Colonic mucosa (tissue), 4 donors: ENCODE data around the gene DNAJB13. TPM values are rescaled to one million over a fixed set of nuclear protein-coding genes. Genes with fewer than 3 reads are reported as not detected.

Experiments
- DNase-seq: peaks from one replicate; pipeline ENCODE4 v3.0.0-alpha.2; 2020
- H3K27ac ChIP-seq: fragments of 200-600 bp; one replicate; pipeline ENCODE4 v1.8.0; 2021
- H3K27me3 ChIP-seq: fragments of 200-600 bp; one replicate; pipeline ENCODE4 v1.8.0; 2021
- H3K36me3 ChIP-seq: fragments of 200-600 bp; one replicate; pipeline ENCODE4 v1.8.0; 2021
- H3K4me1 ChIP-seq: fragments of 200-600 bp; one replicate; pipeline ENCODE4 v1.8.0; 2021; ENCODE audit warnings: mild to moderate bottlenecking
- H3K4me3 ChIP-seq: fragments of 200-600 bp; one replicate; pipeline ENCODE4 v1.8.0; 2021
- H3K9ac ChIP-seq, 2 donors: one replicate each; pipeline ENCODE4 v1.7.0; 2013; ENCODE audit warnings: control low read depth in 2 of 2, low read depth in 2 of 2, low read length in 2 of 2
- H3K9me3 ChIP-seq: fragments of 200-600 bp; one replicate; pipeline ENCODE4 v1.8.0; 2021
- intact Hi-C: fragments of 100-400 bp; cut with DNase I; formaldehyde crosslinking; loops from one replicate; pipeline ENCODE4 v1.14.1; 2022
- total RNA-seq, 2 donors: library from RNA; stranded (reverse); fragmentation: NEBNext Ultra II Directional in 1 of 2; extraction: Animal tissue kit (Norgen Biotek cat#: 25700) in 1 of 2; gene quantifications; one replicate each; pipeline ENCODE4 v1.2.1, GENCODE V29; 2021
- TF ChIP-seq, protein P1 (sequence below): fragments of 200-600 bp; IDR thresholded peaks from one replicate; pipeline ENCODE4 v1.8.0; 2022; ENCODE audit warnings: antibody characterized with exemption, mild to moderate bottlenecking
- donor health status: healthy.
- donor health status: DM: no; HTN: no; CAD: no.
- donor health status: DM: no; HTN: no; CAD: no.

Gene DNAJB13
- total RNA-seq, 2 donors from 2014 or later: not detected

DNA sequence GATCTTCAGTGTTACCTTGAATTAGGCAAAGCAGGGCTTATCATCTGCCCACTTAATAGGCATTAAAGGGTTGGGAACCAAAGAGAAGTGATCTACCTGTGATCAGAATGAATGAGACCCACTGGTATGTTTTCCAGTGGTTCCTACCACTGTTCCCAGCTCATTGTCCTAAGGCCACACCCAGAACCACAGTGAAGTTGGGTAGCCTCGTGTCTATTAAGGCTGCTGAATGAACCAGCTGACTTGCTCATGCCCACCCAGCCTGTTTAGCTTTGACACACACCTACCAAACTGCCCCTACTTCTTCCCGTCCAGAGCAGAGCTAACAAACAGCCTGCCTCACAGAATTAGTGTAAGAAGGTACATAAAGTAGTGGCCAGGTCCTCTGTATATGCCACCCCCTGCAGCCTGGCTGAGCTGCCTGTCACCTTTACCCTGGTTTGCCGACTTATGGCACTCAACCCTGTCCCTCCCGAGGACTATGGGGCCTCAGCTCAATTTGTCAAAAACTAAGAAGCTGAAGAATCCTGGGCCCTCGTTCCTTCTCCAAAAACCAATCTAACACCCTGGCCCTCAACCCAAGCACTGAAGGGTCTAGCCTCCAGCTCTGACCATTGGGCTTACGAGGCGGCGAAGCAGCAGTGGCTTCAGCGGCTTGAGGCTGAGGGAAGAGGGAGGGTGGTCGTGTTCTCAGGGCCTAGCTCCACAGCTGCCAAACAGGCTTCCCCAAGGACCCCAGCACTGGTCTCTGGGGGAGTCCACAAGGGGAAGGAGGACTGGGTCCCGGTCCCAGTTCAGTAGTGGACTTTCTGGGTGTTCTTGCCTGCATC is 22.0 kb downstream of the DNAJB13 start:
- TF ChIP-seq, protein P1, sequence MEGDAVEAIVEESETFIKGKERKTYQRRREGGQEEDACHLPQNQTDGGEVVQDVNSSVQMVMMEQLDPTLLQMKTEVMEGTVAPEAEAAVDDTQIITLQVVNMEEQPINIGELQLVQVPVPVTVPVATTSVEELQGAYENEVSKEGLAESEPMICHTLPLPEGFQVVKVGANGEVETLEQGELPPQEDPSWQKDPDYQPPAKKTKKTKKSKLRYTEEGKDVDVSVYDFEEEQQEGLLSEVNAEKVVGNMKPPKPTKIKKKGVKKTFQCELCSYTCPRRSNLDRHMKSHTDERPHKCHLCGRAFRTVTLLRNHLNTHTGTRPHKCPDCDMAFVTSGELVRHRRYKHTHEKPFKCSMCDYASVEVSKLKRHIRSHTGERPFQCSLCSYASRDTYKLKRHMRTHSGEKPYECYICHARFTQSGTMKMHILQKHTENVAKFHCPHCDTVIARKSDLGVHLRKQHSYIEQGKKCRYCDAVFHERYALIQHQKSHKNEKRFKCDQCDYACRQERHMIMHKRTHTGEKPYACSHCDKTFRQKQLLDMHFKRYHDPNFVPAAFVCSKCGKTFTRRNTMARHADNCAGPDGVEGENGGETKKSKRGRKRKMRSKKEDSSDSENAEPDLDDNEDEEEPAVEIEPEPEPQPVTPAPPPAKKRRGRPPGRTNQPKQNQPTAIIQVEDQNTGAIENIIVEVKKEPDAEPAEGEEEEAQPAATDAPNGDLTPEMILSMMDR: no peak
- intact Hi-C loops: no loop called here
- Histone ChIP-seq H3K27me3 (no peaks in the 10 kb centered on the region), H3K36me3 (peaks cover 18% of the 10 kb centered on the region), H3K4me1 (peaks cover 7% of the 10 kb centered on the region), H3K9ac (no peak overlapping the region), H3K4me3 (no peak overlapping the region), H3K27ac (no peak overlapping the region), H3K9me3 (no peaks in the 10 kb centered on the region)
- no peak for DNase-seq

DNA sequence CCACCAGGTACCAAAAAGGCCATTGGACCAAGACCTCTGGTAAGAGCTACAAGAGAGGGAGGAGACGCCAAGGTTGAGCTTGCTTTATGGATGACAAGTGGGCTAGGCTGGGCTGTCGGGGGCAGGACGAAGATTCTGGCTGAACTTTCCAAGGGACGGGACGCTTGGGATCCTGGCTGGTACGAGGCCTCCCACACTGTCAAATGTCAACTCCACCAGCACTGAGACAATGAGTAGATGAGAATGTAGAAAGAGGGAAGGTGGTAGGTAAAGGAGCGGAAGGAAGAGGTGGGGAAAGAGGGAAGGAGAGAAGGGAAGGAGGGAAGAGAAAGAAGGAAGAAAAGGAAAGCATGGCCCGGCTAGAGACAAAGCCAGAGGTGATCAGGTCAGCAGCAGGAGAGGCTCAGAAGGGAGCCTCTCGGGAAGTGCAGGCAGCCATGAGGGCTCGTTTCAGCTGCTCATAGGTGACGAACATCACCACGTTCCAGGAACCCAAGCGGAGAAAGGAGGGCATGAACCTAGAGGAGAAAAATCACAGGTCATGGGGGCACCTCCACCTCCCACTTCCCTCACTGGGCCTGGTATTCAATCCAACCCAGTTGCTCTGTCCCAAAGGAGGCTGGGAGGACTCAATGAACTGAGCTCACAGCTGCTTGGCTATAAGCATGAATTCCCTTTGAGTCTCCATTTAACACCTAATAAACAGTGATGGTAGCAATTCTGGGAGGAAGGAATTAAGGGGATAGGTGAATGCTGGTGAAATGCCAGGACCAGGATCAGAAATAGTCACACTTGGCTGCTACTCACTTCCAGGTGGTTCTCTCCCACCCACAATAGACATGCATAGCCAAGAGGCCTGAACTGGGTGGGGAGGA is 24.0 kb downstream of the DNAJB13 start:
- H3K9ac ChIP-seq: no peak overlapping the region
- TF ChIP-seq, protein P1: no peak
- intact Hi-C loops: no loop called here
- peaks cover 18% of the 10 kb centered on the region for H3K36me3 ChIP-seq
- no peak overlapping the region for H3K4me3 ChIP-seq
- DNase-seq: peak; percentile 16
- no peak overlapping the region for H3K27ac ChIP-seq
- H3K9me3 ChIP-seq: no peaks in the 10 kb centered on the region
- H3K4me1 ChIP-seq: peaks cover 14% of the 10 kb centered on the region
- H3K27me3 ChIP-seq: no peaks in the 10 kb centered on the region

DNA sequence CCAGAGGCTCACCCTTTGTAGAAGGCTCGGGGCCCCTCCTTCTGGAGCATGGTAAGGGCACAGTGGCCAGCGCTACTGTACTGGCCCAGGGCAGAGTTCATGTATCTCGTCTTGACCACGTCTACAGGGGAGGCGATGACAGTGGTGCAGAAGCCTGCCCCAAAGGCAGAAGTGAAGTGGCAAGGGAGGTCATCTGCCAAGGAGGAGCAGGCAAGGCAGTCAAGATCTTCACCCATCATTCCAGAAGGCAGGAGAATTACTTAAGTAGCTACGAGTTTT is 24.6 kb downstream of the DNAJB13 start:
- peaks cover 14% of the 10 kb centered on the region for H3K4me1 ChIP-seq
- intact Hi-C loops: no loop called here
- no peaks in the 10 kb centered on the region for H3K27me3 ChIP-seq
- TF ChIP-seq, protein P1: no peak
- H3K9ac ChIP-seq: no peak overlapping the region
- H3K4me3 ChIP-seq: no peak overlapping the region
- DNase-seq: no peak
- H3K36me3 ChIP-seq: peaks cover 18% of the 10 kb centered on the region
- H3K9me3 ChIP-seq: no peaks in the 10 kb centered on the region
- no peak overlapping the region for H3K27ac ChIP-seq

DNA sequence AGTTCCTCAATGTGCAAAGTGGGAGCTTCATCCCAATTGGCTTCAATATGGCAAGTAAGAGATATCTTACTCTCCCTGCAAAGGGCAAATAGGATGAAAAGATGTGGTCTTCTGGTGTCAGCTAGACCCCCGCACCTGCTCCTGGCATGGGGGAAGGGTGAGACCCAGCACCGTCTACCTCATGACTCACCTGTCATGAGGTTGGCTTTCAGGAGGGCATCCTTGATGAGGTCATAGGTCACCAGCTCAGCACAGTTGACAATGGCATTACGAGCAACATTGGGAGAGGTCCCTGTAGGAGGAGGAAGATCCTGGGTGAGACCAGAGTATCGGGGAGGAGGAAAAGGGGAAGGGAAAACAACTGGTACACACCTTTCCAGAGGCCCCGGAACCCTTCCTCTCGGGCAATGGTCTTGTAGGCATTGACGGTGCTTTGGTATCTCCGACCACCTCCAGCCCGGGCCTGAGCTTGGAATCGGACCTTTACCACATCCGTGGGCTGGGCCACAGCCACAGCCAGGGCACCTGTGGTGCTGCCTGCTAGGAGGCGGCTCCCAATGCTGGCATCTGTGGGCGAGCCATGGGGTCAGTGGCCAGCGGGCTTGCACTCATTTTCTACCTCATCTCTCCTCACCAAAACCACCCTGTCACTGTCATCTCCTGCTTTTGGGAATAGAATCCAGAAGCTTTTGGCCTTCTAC is 25.8 kb downstream of the DNAJB13 start:
- H3K27me3 ChIP-seq: no peaks in the 10 kb centered on the region
- intact Hi-C loops: no loop called here
- no peak overlapping the region for H3K27ac ChIP-seq
- peaks cover 18% of the 10 kb centered on the region for H3K36me3 ChIP-seq
- no peaks in the 10 kb centered on the region for H3K9me3 ChIP-seq
- H3K4me1 ChIP-seq: peaks cover 14% of the 10 kb centered on the region
- no peak overlapping the region for H3K9ac ChIP-seq
- TF ChIP-seq, protein P1: no peak
- H3K4me3 ChIP-seq: no peak overlapping the region
- DNase-seq: no peak

DNA sequence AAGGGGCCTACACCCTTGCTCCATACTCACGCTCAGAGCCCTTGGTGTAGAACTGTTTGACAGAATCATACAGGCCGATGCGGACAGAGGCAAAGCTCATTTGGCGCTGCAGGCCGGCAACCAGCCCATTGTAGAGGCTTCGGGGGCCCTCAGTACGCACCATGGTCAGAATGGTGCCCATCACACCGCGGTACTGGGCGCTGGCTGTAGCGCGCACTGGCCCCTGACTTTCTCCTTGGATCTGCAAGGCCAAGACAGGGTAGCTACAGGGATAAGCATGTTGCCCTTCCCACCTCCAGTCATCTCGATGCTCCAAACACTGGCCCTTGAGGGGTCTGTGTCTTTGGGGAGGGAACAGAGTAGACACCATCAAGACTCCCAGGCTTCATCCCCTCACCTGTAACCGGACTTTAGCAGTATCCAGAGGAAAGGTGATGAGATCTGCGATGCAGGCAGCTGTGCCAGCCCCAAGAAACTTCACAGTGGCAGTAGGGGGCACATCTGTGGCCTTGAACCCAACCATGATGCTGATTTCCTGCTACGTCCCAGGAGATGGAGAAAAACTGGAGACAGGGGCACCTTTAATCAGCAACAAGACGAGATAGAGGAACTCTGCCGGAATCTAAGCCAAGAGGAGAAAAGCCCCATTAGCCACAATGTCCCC is 27.2 kb downstream of the DNAJB13 start:
- TF ChIP-seq, protein P1: no peak
- Histone ChIP-seq H3K27ac (no peak overlapping the region), H3K4me3 (no peak overlapping the region), H3K36me3 (peaks cover 18% of the 10 kb centered on the region), H3K9me3 (no peaks in the 10 kb centered on the region), H3K27me3 (no peaks in the 10 kb centered on the region), H3K4me1 (peaks cover 14% of the 10 kb centered on the region), H3K9ac (no peak overlapping the region)
- intact Hi-C loops: no loop called here
- no peak for DNase-seq
